ENCODE measurements around the gene CACNA1B. TPM values are rescaled to one million over a fixed set of nuclear protein-coding genes. Genes with fewer than 3 reads are reported as not detected.

CACNA1B gene
- total and polyA plus RNA-seq, 9 of the 15 experiments (the other 6 are each of a cell fraction or from before 2014, with no cell fraction given) = 0.01 to 0.04 TPM; not detected in 7

DNA sequence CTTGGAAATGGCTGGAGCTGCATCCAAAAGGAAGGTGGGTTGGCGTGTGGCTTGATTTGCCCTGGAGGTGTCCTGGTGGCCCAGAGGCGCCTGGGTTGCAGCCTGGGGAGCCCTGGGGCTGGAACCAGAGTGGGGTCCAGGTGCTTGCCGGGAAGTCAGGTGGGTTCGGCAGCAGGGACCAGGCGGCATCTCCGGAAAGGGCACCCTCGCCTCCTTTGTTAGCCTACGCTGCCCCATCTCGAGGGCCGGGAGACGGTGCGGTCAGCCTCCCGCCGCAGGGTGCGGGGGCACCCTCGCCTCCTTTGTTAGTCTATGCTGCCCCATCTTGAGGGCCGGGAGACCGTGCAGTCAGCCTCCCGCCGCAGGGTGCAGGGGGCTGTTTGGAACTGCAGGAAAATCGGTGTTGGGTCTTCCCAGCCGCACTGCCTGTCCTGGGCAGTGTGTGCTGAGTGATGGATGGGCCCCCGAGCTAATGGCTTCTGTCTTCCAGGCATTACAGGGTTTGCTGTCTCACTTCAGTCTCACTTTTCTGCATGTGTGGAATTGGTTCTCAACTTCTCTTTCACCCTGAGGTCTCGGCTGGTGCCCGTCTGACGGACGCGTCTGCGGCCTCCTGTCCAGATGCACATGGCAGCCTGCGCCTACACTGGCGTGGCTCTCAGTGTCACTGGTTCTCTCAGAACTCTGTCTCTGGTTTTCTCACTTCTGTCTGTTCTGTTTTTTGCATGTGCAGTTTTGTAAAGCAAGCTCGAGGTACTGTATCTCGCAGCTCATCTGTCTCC is 139.0 kb downstream of the CACNA1B start:
- no peak overlapping the region for H3K27ac ChIP-seq (ENCODE audit: extremely low read depth, low read depth, low read length)
- H3K9me3 ChIP-seq (replicated peaks; ENCODE audit: control insufficient read depth, insufficient read depth, low read depth, low read length) = no peaks in the 10 kb centered on the region
- no peak overlapping the region for H3K9ac ChIP-seq (ENCODE audit: insufficient read depth in 1 of 2, low read depth in 2 of 2, low read length in 2 of 2)
- H3K79me2 ChIP-seq (ENCODE audit: control insufficient read depth, insufficient read depth, low read length) = no peaks in the 10 kb centered on the region
- H3K9me1 ChIP-seq (ENCODE audit: control insufficient read depth, insufficient read depth, low read length) = no peaks in the 10 kb centered on the region
- H3K36me3 ChIP-seq (ENCODE audit: control insufficient read depth, insufficient read depth, low read length) = no peaks in the 10 kb centered on the region
- FAIRE-seq (no peak), ATAC-seq (no peak), DNase-seq (ENCODE audit: extremely low read depth in 1 of 4, low spot score in 3 of 4) (no peak)
- WGBS (ENCODE audit: insufficient coverage, low coverage, missing lambda C conversion rate) = 12% methylated on average over 30 of the region's 33 CpGs
- no peak overlapping the region for H3K4me3 ChIP-seq
- in situ Hi-C loops (cut with MboI) = no loop called here
- peaks cover 0 to 3% of the 10 kb centered on the region in 2 experiments; a peak in 1 of 5 replicates for H3K4me1 ChIP-seq (replicated peaks in 1 of 2; ENCODE audit: control insufficient read depth in 2 of 2, insufficient read depth in 2 of 2, low read length in 2 of 2)
- no TSS peak for BruUV-seq (replicated peaks)
- H3K4me2 ChIP-seq (ENCODE audit: insufficient read depth, low read length) = no peak overlapping the region
- H3K27me3 ChIP-seq (ENCODE audit: control insufficient read depth in 2 of 2, insufficient read depth in 2 of 2, low read length in 2 of 2) = peaks cover 0 to 49% of the 10 kb centered on the region in 2 experiments; a peak in 3 of 5 replicates
- ChIA-PET CTCF (ENCODE audit: low intra/inter-chr PET ratio) (no interaction called here), POLR2A (no interaction called here)
- no peak overlapping the region for H2AFZ ChIP-seq (ENCODE audit: low read depth, low read length)
- H4K20me1 ChIP-seq (replicated peaks; ENCODE audit: control insufficient read depth, insufficient read depth, low read length) = no peaks in the 10 kb centered on the region; the same call in none of the 2 replicates
- intact Hi-C loops (cut with micrococcal nuclease) = no loop called here
- TF ChIP-seq, protein P1, sequence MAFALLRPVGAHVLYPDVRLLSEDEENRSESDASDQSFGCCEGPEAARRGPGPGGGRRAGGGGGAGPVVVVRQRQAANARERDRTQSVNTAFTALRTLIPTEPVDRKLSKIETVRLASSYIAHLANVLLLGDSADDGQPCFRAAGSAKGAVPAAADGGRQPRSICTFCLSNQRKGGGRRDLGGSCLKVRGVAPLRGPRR (CRISPR knock-in tag; IDR thresholded peaks at IDR 0.05) = no peak
- TF ChIP-seq SMAD2 (IDR thresholded peaks at IDR 0.05; ENCODE audit: low read depth, low read length) = no peak
- TF ChIP-seq, protein P2, sequence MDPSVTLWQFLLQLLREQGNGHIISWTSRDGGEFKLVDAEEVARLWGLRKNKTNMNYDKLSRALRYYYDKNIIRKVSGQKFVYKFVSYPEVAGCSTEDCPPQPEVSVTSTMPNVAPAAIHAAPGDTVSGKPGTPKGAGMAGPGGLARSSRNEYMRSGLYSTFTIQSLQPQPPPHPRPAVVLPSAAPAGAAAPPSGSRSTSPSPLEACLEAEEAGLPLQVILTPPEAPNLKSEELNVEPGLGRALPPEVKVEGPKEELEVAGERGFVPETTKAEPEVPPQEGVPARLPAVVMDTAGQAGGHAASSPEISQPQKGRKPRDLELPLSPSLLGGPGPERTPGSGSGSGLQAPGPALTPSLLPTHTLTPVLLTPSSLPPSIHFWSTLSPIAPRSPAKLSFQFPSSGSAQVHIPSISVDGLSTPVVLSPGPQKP (CRISPR knock-in tag; IDR thresholded peaks at IDR 0.05) = no peak
- TF ChIP-seq TFAM (CRISPR knock-in tag; conservative IDR thresholded peaks at IDR 0.05) = no peak
- TF ChIP-seq ARID2 (IDR thresholded peaks at IDR 0.05) = no peak
- TF ChIP-seq NR2F6 (CRISPR knock-in tag; IDR thresholded peaks at IDR 0.05) = no peak
- TF ChIP-seq ZNF444 (CRISPR knock-in tag; IDR thresholded peaks at IDR 0.05) = no peak
- TF ChIP-seq, protein P3, sequence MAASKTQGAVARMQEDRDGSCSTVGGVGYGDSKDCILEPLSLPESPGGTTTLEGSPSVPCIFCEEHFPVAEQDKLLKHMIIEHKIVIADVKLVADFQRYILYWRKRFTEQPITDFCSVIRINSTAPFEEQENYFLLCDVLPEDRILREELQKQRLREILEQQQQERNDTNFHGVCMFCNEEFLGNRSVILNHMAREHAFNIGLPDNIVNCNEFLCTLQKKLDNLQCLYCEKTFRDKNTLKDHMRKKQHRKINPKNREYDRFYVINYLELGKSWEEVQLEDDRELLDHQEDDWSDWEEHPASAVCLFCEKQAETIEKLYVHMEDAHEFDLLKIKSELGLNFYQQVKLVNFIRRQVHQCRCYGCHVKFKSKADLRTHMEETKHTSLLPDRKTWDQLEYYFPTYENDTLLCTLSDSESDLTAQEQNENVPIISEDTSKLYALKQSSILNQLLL (CRISPR knock-in tag; IDR thresholded peaks at IDR 0.05; ENCODE audit: borderline replicate concordance) = no peak
- TF ChIP-seq SAFB2 (IDR thresholded peaks at IDR 0.05; ENCODE audit: borderline replicate concordance, low read depth, low read length, severe bottlenecking) = no peak
- TF ChIP-seq, protein P4, sequence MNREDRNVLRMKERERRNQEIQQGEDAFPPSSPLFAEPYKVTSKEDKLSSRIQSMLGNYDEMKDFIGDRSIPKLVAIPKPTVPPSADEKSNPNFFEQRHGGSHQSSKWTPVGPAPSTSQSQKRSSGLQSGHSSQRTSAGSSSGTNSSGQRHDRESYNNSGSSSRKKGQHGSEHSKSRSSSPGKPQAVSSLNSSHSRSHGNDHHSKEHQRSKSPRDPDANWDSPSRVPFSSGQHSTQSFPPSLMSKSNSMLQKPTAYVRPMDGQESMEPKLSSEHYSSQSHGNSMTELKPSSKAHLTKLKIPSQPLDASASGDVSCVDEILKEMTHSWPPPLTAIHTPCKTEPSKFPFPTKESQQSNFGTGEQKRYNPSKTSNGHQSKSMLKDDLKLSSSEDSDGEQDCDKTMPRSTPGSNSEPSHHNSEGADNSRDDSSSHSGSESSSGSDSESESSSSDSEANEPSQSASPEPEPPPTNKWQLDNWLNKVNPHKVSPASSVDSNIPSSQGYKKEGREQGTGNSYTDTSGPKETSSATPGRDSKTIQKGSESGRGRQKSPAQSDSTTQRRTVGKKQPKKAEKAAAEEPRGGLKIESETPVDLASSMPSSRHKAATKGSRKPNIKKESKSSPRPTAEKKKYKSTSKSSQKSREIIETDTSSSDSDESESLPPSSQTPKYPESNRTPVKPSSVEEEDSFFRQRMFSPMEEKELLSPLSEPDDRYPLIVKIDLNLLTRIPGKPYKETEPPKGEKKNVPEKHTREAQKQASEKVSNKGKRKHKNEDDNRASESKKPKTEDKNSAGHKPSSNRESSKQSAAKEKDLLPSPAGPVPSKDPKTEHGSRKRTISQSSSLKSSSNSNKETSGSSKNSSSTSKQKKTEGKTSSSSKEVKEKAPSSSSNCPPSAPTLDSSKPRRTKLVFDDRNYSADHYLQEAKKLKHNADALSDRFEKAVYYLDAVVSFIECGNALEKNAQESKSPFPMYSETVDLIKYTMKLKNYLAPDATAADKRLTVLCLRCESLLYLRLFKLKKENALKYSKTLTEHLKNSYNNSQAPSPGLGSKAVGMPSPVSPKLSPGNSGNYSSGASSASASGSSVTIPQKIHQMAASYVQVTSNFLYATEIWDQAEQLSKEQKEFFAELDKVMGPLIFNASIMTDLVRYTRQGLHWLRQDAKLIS (CRISPR knock-in tag; IDR thresholded peaks at IDR 0.05) = no peak
- TF ChIP-seq CEBPB (tag; IDR thresholded peaks at IDR 0.05) = no peak
- TF ChIP-seq GATA2 (CRISPR knock-in tag; IDR thresholded peaks at IDR 0.05) = no peak
- TF ChIP-seq RAD51 (IDR thresholded peaks at IDR 0.05; ENCODE audit: borderline replicate concordance, low read depth) = no peak
- TF ChIP-seq, protein P5, sequence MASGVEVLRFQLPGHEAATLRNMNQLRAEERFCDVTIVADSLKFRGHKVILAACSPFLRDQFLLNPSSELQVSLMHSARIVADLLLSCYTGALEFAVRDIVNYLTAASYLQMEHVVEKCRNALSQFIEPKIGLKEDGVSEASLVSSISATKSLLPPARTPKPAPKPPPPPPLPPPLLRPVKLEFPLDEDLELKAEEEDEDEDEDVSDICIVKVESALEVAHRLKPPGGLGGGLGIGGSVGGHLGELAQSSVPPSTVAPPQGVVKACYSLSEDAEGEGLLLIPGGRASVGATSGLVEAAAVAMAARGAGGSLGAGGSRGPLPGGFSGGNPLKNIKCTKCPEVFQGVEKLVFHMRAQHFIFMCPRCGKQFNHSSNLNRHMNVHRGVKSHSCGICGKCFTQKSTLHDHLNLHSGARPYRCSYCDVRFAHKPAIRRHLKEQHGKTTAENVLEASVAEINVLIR (CRISPR knock-in tag; IDR thresholded peaks at IDR 0.05) = no peak
